ENCODE data around the gene NDUFB1.

Gene NDUFB1

DNA sequence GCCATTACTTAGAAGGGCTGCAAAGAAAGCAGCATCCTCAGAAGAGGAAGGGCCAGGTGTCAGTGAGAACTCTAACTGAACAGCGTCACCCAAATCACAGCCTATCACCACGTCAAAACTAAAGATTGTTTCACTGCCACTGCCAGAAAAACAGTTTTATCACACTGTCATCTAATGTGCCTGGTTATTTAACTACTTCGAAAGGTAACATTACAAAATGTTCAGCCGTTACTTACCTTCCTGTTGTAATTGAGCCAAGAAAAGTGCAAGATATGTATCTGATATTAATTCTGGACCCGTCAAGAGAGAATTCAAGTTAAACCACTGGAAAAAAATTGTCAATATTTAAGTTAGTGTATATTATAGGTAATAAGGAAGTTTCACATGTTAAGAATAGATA, 33.0 kb downstream of the NDUFB1 start:
- no peak for DNase-seq

DNA sequence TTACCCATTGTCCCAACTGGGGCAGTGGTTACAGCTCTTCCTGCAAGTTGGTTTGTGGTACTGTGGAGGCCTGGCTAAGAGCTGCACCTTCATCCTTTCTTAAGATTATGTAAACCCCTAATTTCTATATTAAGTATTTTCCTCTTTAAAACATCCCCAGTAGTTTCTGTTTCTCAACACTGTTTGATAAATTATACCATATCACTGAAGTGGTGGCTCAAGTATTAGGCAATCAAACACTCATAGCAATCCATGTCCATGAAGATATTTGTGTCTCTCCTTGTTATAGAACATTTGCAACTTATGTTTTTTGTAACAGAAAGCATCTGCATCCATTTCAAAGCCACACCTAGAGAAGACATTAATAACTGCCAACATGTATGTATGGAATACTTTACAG, 47.0 kb downstream of the NDUFB1 start:
- DNase-seq = no peak
